Fibroblast of lung (primary cell): ENCODE measurements around the gene COL27A1. TPM values are rescaled to one million over a fixed set of nuclear protein-coding genes. Genes with fewer than 3 reads are reported as not detected.
"Not testable (repeated sequence)": the region's sequence is repeated elsewhere in the genome, so short reads cannot be mapped to it uniquely, and the experiment has no call there.

Source experiments
- DNase-seq, 2 donors: peaks; one replicate each; pipeline versions ENCODE4 v3.0.0 to v3.0.0-alpha.2; 2010; ENCODE audit warnings: low read depth in 2 of 2
- H2AFZ ChIP-seq: 2 replicates; pipeline ENCODE4 v1.5.1; 2012; ENCODE audit warnings: low read length, control low read depth, inconsistent platforms
- H3K27ac ChIP-seq: 2 replicates; pipeline ENCODE4 v1.5.1; 2011; ENCODE audit warnings: low read length, control low read depth; ENCODE audit not compliant: insufficient read depth
- H3K27me3 ChIP-seq: 2 replicates; pipeline ENCODE4 v1.5.1; 2011; ENCODE audit warnings: mild to moderate bottlenecking, low read length; ENCODE audit not compliant: control insufficient read depth, insufficient read depth
- H3K36me3 ChIP-seq: 2 replicates; pipeline ENCODE4 v1.5.1; 2011; ENCODE audit warnings: low read length; ENCODE audit not compliant: control insufficient read depth, insufficient read depth
- H3K4me1 ChIP-seq: 2 replicates; pipeline ENCODE4 v1.5.1; 2011; ENCODE audit warnings: low read length; ENCODE audit not compliant: control insufficient read depth, insufficient read depth; ENCODE audit errors: extremely low read depth
- H3K4me2 ChIP-seq: 2 replicates; pipeline ENCODE4 v1.5.1; 2011; ENCODE audit warnings: low read length, control low read depth; ENCODE audit not compliant: insufficient read depth; ENCODE audit errors: extremely low read depth
- H3K4me3 ChIP-seq, 4 experiments: fragments of 200-600 bp in 1 of 4; sonication (generic) in 1 of 4; replicated peaks in 1 of 4; 2 replicates each; pipeline ENCODE4 v1.5.1; 2011 to 2016; ENCODE audit warnings: low read length in 4 of 4, low read depth in 3 of 4, mild to moderate bottlenecking in 3 of 4, control low read depth in 2 of 4, inconsistent platforms in 1 of 4, mixed read lengths in 1 of 4; ENCODE audit not compliant: insufficient read depth in 1 of 4; ENCODE audit errors: control extremely low read depth in 1 of 4
- H3K79me2 ChIP-seq: 2 replicates; pipeline ENCODE4 v1.5.1; 2012; ENCODE audit warnings: mild to moderate bottlenecking, low read length, inconsistent platforms; ENCODE audit not compliant: control insufficient read depth, insufficient read depth
- H3K9ac ChIP-seq: 2 replicates; pipeline ENCODE4 v1.5.1; 2011; ENCODE audit warnings: mild to moderate bottlenecking, low read length, control low read depth; ENCODE audit not compliant: insufficient read depth
- H3K9me3 ChIP-seq: 2 replicates; pipeline ENCODE4 v1.5.1; 2012; ENCODE audit warnings: low read depth, low read length; ENCODE audit not compliant: control insufficient read depth, insufficient read depth
- H4K20me1 ChIP-seq: 2 replicates; pipeline ENCODE4 v1.5.1; 2011; ENCODE audit warnings: low read length; ENCODE audit not compliant: control insufficient read depth, insufficient read depth; ENCODE audit errors: extremely low read depth
- EZH2 ChIP-seq: IDR thresholded peaks from 2 replicates; pipeline ENCODE4 v1.5.1; 2012; ENCODE audit warnings: low read length, control low read depth, mild to moderate bottlenecking; ENCODE audit errors: missing control alignments
- polyA plus RNA-seq, 2 donors: library from polyadenylated mRNA; depleted of rRNA in 1 of 2; stranded (reverse) in 1 of 2; unstranded in 1 of 2; fragments of >200 nt; gene quantifications; 2 replicates each; pipeline ENCODE4 v1.2.1, GENCODE V29; 2011 to 2012; ENCODE audit warnings: missing spikeins in 1 of 2
- total RNA-seq: library from RNA; depleted of rRNA; stranded (reverse); fragments of >200 nt; gene quantifications from 2 replicates; pipeline ENCODE4 v1.2.1, GENCODE V29; 2014
- TF ChIP-seq, protein P1 (sequence below), 2 donors: IDR thresholded peaks in 1 of 2; conservative IDR thresholded peaks in 1 of 2; 1 replicate in 1 of 2; 2 replicates in 1 of 2; pipeline ENCODE4 v1.5.1; 2011 to 2012; ENCODE audit warnings: low read length in 2 of 2, control low read depth in 1 of 2, inconsistent platforms in 1 of 2, low read depth in 1 of 2, mild to moderate bottlenecking in 1 of 2

The COL27A1 gene
- total and polyA plus RNA-seq, 2 donors (not counting 1 experiment from before 2014, with no cell fraction given) = 2.4 to 5.4 TPM

DNA sequence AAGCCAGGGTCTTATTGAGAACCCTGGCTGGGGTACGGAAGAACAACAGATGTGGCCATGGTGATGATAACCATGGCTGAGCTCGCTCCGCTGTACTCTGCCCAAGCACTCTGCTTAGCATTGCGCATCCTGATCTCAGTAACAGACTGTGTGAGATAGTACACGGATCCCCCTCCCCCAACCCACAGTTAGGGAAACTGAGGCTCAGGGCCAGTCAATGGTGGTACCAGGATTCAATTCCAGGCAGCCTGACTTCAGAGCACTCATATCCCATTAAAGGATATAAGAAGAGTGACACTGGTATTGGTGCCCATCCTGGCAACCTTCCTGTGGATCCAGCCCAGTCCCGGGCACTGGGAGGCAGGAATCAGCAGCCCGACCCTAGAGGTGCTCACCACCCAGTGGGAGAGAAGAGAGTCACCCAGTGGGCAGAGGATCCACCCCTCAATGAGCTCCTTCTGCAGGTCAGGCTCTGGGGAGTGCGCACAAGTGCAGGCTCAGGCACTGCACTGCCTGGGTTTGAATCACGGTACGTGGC is 29.8 kb upstream of the COL27A1 start:
- Histone ChIP-seq H3K9me3 (no peaks in the 10 kb centered on the region), H3K36me3 (no peaks in the 10 kb centered on the region), H3K27me3 (peaks cover 15% of the 10 kb centered on the region), H3K4me3 (no peak overlapping the region), H3K4me1 (no peaks in the 10 kb centered on the region), H3K79me2 (no peaks in the 10 kb centered on the region), H3K4me2 (no peak overlapping the region), H3K9ac (no peak overlapping the region), H2AFZ (no peak overlapping the region), H4K20me1 (no peaks in the 10 kb centered on the region), H3K27ac (no peak overlapping the region)
- DNase-seq = no peak
- TF ChIP-seq, protein P1, sequence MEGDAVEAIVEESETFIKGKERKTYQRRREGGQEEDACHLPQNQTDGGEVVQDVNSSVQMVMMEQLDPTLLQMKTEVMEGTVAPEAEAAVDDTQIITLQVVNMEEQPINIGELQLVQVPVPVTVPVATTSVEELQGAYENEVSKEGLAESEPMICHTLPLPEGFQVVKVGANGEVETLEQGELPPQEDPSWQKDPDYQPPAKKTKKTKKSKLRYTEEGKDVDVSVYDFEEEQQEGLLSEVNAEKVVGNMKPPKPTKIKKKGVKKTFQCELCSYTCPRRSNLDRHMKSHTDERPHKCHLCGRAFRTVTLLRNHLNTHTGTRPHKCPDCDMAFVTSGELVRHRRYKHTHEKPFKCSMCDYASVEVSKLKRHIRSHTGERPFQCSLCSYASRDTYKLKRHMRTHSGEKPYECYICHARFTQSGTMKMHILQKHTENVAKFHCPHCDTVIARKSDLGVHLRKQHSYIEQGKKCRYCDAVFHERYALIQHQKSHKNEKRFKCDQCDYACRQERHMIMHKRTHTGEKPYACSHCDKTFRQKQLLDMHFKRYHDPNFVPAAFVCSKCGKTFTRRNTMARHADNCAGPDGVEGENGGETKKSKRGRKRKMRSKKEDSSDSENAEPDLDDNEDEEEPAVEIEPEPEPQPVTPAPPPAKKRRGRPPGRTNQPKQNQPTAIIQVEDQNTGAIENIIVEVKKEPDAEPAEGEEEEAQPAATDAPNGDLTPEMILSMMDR (conservative IDR thresholded peaks at IDR 0.05 in 1 of 2, IDR thresholded peaks at IDR 0.05 in 1 of 2; ENCODE audit: low read depth in 1 of 2, low read length in 2 of 2) = no peak
- TF ChIP-seq EZH2 = no peak

DNA sequence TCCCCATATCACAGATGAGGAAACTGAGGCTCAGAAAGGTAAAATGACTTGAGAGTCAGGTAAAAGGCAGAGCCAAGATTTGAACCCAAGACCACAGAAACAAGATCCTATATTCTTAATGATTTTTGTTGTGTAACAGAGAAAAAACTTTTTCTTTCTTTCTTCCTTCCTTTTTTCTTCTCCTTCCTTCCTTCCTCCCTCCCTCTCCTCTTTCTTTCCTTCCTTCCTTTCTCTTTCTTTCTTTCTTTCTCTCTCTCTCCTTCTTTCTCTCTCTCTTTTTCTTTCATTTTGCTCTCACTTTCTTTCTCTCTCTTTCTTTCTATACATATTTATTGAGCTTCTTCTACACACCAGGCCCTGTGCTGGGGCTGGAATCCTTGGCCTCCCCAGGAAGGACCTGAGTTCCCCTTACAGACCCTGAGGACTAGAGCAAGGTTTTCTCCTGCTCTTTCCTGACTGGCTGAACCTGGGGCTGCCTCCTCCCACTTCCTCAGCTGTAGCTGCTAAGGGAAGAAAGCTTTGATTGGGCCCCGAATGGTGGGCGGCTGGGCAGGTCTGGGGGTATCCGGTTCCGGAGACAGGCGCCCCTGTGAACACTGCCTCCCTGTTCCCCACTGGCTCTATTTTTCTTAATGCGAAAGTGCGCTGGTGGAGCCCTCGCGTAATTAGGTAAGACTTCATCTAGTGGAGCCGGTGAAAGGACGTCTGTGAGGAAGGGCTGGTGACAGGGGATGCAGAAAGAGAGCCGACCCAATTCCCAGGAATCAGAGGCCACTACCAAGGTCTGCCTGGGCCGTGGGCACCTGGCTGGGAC is 28.9 kb upstream of the COL27A1 start:
- Histone ChIP-seq H3K36me3 (no peaks in the 10 kb centered on the region), H2AFZ (no peak overlapping the region), H3K27ac (no peak overlapping the region), H4K20me1 (no peaks in the 10 kb centered on the region), H3K4me2 (no peak overlapping the region), H3K4me3 (no peak overlapping the region), H3K9me3 (no peaks in the 10 kb centered on the region), H3K79me2 (no peaks in the 10 kb centered on the region), H3K27me3 (peaks cover 13% of the 10 kb centered on the region), H3K4me1 (no peaks in the 10 kb centered on the region), H3K9ac (no peak overlapping the region)
- DNase-seq = no peak
- TF ChIP-seq, protein P1 (conservative IDR thresholded peaks at IDR 0.05 in 1 of 2, IDR thresholded peaks at IDR 0.05 in 1 of 2; ENCODE audit: low read depth in 1 of 2, low read length in 2 of 2) = no peak
- TF ChIP-seq EZH2 = no peak

DNA sequence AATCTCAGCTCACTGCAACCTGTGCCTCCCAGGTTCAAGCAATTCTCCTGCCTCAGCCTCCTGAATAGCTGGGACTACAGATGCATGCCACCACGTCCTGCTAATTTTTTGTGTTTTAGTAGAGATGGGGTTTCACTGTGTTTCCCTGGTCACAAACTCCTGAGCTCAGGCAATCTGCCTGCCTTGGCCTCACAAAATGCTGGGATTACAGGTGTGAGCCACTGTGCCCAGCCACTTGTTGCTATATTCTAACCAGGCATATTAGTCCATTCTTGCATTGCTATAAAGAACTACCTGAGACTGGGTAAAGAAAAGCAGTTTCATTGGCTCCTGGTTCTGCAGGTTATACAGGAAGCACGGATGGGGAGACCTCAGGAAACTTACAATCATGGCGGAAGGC is 26.6 kb upstream of the COL27A1 start:
- not testable (repeated sequence) for H2AFZ ChIP-seq, H3K79me2 ChIP-seq, H3K4me1 ChIP-seq, H4K20me1 ChIP-seq, DNase-seq, H3K36me3 ChIP-seq, H3K9me3 ChIP-seq, H3K9ac ChIP-seq, H3K27ac ChIP-seq, H3K4me2 ChIP-seq, H3K4me3 ChIP-seq
- H3K27me3 ChIP-seq = peaks cover 19% of the 10 kb centered on the region
